ENCODE data around the gene ZNF683. TPM values are rescaled to one million over a fixed set of nuclear protein-coding genes. Genes with fewer than 3 reads are reported as not detected.
A peak's percentile ranks its signal among the peaks of the same experiment; 100 is the strongest.

Gene ZNF683
- total and polyA plus RNA-seq, 4 donors: 0.17 to 0.55 (median 0.40) TPM; not detected in 1

DNA sequence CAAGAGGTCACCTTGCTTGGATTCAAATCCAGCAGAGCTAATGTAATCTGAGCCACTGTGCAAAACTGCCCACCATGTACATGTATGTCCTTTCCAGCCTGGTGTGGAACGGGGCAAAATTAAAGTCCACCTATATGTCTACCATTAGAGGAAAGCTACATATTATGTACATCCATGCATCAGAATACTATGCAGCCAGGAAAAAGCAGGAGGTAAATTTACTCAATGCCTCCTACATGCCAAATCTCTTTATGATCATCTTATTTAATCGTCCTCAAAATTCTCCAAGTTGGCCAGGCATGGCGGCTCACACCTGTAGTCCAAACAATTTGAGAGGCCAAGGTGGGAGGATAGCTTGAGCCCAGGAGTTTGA, 6.3 kb upstream of the ZNF683 start:
- TF ChIP-seq, protein P1, sequence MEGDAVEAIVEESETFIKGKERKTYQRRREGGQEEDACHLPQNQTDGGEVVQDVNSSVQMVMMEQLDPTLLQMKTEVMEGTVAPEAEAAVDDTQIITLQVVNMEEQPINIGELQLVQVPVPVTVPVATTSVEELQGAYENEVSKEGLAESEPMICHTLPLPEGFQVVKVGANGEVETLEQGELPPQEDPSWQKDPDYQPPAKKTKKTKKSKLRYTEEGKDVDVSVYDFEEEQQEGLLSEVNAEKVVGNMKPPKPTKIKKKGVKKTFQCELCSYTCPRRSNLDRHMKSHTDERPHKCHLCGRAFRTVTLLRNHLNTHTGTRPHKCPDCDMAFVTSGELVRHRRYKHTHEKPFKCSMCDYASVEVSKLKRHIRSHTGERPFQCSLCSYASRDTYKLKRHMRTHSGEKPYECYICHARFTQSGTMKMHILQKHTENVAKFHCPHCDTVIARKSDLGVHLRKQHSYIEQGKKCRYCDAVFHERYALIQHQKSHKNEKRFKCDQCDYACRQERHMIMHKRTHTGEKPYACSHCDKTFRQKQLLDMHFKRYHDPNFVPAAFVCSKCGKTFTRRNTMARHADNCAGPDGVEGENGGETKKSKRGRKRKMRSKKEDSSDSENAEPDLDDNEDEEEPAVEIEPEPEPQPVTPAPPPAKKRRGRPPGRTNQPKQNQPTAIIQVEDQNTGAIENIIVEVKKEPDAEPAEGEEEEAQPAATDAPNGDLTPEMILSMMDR (IDR thresholded peaks at IDR 0.05; ENCODE audit: control extremely low read depth, extremely low read depth): no peak
- no peak overlapping the region for H3K27ac ChIP-seq (ENCODE audit: low read depth in 1 of 2, low read length in 1 of 2)
- no peaks in the 10 kb centered on the region for H3K4me1 ChIP-seq (ENCODE audit: control insufficient read depth in 5 of 5, insufficient read depth in 5 of 5, low read length in 5 of 5)
- no peak for DNase-seq
- no peaks in the 10 kb centered on the region for H3K36me3 ChIP-seq (ENCODE audit: control insufficient read depth in 4 of 4, insufficient read depth in 4 of 4, low read length in 4 of 4)
- no peaks in the 10 kb centered on the region for H3K27me3 ChIP-seq (ENCODE audit: control insufficient read depth in 3 of 3, insufficient read depth in 3 of 3, low read length in 2 of 3)
- ATAC-seq (ENCODE audit: insufficient read depth, low FRiP score): no peak
- H3K4me3 ChIP-seq: no peak overlapping the region
- WGBS, 2 donors: 90 to 94% methylated on average over 3 of the region's 3 CpGs
- no peaks in the 10 kb centered on the region for H3K9me3 ChIP-seq (ENCODE audit: control insufficient read depth in 4 of 4, insufficient read depth in 3 of 4, low read length in 3 of 4)
- H3K9ac ChIP-seq (ENCODE audit: insufficient read depth in 1 of 2, low read length in 2 of 2): no peak overlapping the region

DNA sequence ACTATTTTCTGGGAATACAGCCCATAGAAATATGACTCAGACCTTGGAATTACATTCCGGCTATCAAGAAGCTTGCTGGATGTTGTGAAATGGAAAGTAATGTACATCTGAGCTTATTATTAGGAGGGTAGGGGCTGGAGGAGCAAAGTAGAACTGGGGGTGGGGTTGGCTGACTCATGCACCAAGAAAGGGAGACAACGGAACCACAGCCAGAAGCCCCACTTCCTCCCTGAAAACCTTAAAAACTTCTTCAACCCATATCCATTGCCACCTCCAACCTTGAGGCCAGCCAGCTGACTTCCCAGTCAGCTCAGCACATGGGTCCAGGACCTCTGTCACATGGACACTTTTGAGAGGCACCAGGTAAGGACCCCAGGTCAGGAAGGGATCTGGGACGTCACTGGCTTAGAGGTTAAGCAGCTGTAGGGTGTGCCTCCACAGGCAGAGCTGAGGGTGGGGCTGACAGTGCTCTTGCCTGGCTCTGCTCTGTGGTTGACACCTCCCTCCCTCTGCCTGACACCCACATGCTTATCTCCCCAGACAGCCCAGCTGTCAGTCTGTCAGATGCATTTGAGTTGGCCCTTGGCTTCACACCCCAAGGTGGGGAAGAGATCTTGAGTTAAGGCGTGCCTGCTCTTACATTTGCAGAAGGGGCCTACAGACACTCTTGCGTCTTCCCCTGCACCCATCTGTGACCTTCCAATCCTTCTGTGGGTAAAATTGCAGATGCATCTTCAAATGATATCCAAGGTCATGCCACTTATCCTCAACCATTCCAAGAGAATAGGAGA, 5.7 kb upstream of the ZNF683 start:
- TF ChIP-seq, protein P1 (IDR thresholded peaks at IDR 0.05; ENCODE audit: control extremely low read depth, extremely low read depth): no peak
- DNase-seq: peak in 2 of 3 donors; percentile 31 to 58
- 23 to 31% methylated on average over 5 of the region's 5 CpGs for WGBS, 2 donors
- ATAC-seq (ENCODE audit: insufficient read depth, low FRiP score): peak; percentile 69
- no peaks in the 10 kb centered on the region for H3K9me3 ChIP-seq (ENCODE audit: control insufficient read depth in 4 of 4, insufficient read depth in 3 of 4, low read length in 3 of 4)
- H3K27ac ChIP-seq (ENCODE audit: low read depth in 1 of 2, low read length in 1 of 2): no peak overlapping the region
- H3K4me3 ChIP-seq: no peak overlapping the region
- H3K27me3 ChIP-seq (ENCODE audit: control insufficient read depth in 3 of 3, insufficient read depth in 3 of 3, low read length in 2 of 3): no peaks in the 10 kb centered on the region
- H3K36me3 ChIP-seq (ENCODE audit: control insufficient read depth in 4 of 4, insufficient read depth in 4 of 4, low read length in 4 of 4): no peaks in the 10 kb centered on the region
- no peaks in the 10 kb centered on the region for H3K4me1 ChIP-seq (ENCODE audit: control insufficient read depth in 5 of 5, insufficient read depth in 5 of 5, low read length in 5 of 5)
- H3K9ac ChIP-seq (ENCODE audit: insufficient read depth in 1 of 2, low read length in 2 of 2): no peak overlapping the region

DNA sequence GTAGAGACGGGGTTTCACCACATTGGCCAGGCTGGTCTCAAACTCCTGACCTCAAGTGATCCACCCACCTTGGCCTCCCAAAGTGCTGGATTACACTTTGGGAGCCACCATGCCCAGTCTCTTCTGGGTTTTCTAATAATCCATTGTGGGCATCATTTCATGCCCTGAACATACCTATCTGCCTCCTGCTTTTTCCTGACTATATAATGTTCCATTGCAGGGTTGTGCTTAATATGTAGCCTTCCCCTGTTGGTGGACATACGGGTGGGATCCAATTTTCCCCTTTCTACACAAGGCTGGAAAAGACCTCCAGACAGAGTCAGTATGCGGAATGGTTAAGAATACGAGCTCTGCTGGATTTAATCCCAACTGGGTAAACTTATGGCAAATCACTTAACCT, 3.5 kb upstream of the ZNF683 start:
- no peak for ATAC-seq (ENCODE audit: insufficient read depth, low FRiP score)
- TF ChIP-seq, protein P1 (IDR thresholded peaks at IDR 0.05; ENCODE audit: control extremely low read depth, extremely low read depth): no peak
- Histone ChIP-seq H3K27ac (ENCODE audit: low read depth in 1 of 2, low read length in 1 of 2) (no peak overlapping the region), H3K9me3 (ENCODE audit: control insufficient read depth in 4 of 4, insufficient read depth in 3 of 4, low read length in 3 of 4) (no peaks in the 10 kb centered on the region), H3K27me3 (ENCODE audit: control insufficient read depth in 3 of 3, insufficient read depth in 3 of 3, low read length in 2 of 3) (no peaks in the 10 kb centered on the region), H3K36me3 (ENCODE audit: control insufficient read depth in 4 of 4, insufficient read depth in 4 of 4, low read length in 4 of 4) (no peaks in the 10 kb centered on the region), H3K4me1 (ENCODE audit: control insufficient read depth in 5 of 5, insufficient read depth in 5 of 5, low read length in 5 of 5) (no peaks in the 10 kb centered on the region), H3K4me3 (no peak overlapping the region), H3K9ac (ENCODE audit: insufficient read depth in 1 of 2, low read length in 2 of 2) (no peak overlapping the region)
- DNase-seq: no peak
- WGBS, 2 donors: 88 to 93% methylated on average over 4 of the region's 4 CpGs

All from lung (tissue), 12 donors.